GM23338 (cell line): ENCODE results near the gene ENDOV. TPM values are rescaled to one million over a fixed set of nuclear protein-coding genes. Genes with fewer than 3 reads are reported as not detected.

ENCODE experiments used
- CREB1 ChIP-seq: fragments of 250-450 bp; sonication (Bioruptor Pico); IDR thresholded peaks from 2 replicates; pipeline ENCODE4 v1.5.0; 2020; ENCODE audit warnings: low read depth, mild to moderate bottlenecking, moderate library complexity
- CTCF ChIP-seq, 2 experiments: fragments of 200-600 bp in 1 of 2; sonication (generic) in 1 of 2; conservative IDR thresholded peaks; 2 replicates each; pipeline versions ENCODE4 v1.5.1 to v1.6.1; 2016 to 2017; ENCODE audit warnings: antibody characterized with exemption in 2 of 2, low read depth in 2 of 2, mild to moderate bottlenecking in 2 of 2, moderate library complexity in 1 of 2
- JUNB ChIP-seq: IDR thresholded peaks from one replicate; pipeline ENCODE4 v1.6.1; 2016; ENCODE audit warnings: antibody characterized with exemption; ENCODE audit not compliant: unreplicated experiment
- NANOG ChIP-seq: IDR thresholded peaks from 2 replicates; pipeline ENCODE4 v1.6.1; 2016; ENCODE audit warnings: antibody characterized with exemption, borderline replicate concordance
- POLR2AphosphoS5 ChIP-seq: IDR thresholded peaks from 2 replicates; pipeline ENCODE4 v1.6.1; 2016; ENCODE audit warnings: antibody characterized with exemption, low read depth
- ZNF331 ChIP-seq: fragments of 250-450 bp; sonication (Bioruptor Pico); IDR thresholded peaks from 2 replicates; pipeline ENCODE4 v1.5.0; 2020; ENCODE audit warnings: low read depth, mild to moderate bottlenecking, moderate library complexity
- ZNF462 ChIP-seq: fragments of 250-450 bp; sonication (Bioruptor Pico); IDR thresholded peaks from 2 replicates; pipeline ENCODE4 v1.5.0; 2020; ENCODE audit warnings: mild to moderate bottlenecking, moderate library complexity
- polyA plus RNA-seq: library from polyadenylated mRNA; unstranded; fragments of >200 nt; fragmentation: Nextera tagmentation; extraction: Ambion mirVana; gene quantifications from 2 replicates; pipeline ENCODE4 v1.2.1, GENCODE V29; 2016
- total RNA-seq: library from RNA; depleted of rRNA; stranded (reverse); fragments of >200 nt; shearing (Covaris generic); gene quantifications from 2 replicates; pipeline ENCODE4 v1.2.3, GENCODE V29; 2014

ENDOV gene
- total and polyA plus RNA-seq, 2 experiments from 2014 or later: 11.5 to 16.1 TPM

GRCh38 chr17:80477647-80478478, 62.9 kb downstream of the ENDOV start (continued):
- TF ChIP-seq ZNF462 (CRISPR knock-in tag) (no peak), CTCF (conservative IDR thresholded peaks at IDR 0.05; ENCODE audit: low read depth in 2 of 2) (peak; percentile 23 to 54; a peak in 3 of 4 replicates), CREB1 (CRISPR knock-in tag) (no peak), NANOG (no peak), ZNF331 (no peak), POLR2AphosphoS5 (no peak), JUNB (no peak)
